HG03039 (cell line): Measurements from ENCODE around the gene SMOC2.
"Not testable (repeated sequence)": the region's sequence is repeated elsewhere in the genome, so short reads cannot be mapped to it uniquely, and the experiment has no call there.

Source experiments
- ATAC-seq: cut with Tn5 transposase; IDR thresholded peaks from one replicate; pipeline ENCODE4 v1.9.1; 2021; ENCODE audit warnings: mild to moderate bottlenecking, moderate library complexity; ENCODE audit not compliant: unreplicated experiment

The SMOC2 gene

DNA sequence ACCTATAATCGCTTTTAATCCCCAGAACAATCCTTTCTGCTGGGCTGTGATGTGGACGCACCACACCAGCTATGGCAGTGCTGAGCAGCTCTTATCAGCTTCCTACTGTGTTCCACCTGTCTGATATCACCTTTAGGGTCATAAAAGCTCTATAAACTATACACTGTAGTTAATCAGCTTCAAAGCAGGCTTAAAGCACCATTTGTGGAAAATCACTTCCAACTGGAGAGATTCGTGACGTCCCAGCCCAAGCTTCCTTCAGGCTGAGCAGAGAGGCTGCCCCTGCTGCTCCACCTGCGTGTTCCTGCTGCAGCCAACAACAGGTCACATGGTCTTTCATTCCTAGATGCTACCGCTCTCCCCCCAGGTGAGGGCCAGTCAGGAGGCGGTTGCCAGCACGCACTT is 156.5 kb downstream of the SMOC2 start:
- ATAC-seq = no peak

DNA sequence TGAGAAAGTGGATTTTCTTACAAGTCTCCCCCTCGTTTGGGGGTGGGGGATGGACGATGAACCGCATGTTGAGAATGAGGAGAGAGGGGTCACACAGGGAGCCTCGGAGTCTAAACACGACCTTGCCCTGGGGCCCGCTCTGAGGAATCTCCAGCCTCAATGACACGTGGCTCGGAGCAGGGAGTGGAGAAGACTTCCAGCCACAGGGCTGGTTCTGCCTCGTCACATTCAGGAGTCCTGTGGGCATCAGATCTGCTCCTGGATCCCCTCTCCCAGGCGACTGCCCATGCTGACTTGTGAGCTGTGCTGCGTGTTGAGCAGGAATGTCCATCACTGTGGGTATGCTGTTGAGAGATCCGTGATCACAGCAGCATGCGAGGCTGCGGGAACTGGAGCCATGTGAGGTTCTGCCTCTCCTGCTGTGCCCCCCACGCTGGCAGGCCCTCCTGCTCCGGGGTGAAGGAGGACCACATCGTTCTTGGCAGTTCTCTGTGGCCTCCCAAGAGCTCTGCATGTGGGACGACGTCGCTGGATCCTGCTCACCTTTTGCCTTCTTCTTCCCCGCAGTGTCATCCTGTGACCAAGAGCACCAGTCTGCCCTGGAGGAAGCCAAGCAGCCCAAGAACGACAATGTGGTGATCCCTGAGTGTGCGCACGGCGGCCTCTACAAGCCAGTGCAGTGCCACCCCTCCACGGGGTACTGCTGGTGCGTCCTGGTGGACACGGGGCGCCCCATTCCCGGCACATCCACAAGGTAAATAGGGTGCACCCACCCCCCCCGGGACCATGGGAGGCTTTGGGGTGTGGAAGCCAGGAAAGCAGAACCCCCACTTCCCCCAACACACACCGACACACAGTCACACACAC is 157.5 kb downstream of the SMOC2 start:
- no peak for ATAC-seq

DNA sequence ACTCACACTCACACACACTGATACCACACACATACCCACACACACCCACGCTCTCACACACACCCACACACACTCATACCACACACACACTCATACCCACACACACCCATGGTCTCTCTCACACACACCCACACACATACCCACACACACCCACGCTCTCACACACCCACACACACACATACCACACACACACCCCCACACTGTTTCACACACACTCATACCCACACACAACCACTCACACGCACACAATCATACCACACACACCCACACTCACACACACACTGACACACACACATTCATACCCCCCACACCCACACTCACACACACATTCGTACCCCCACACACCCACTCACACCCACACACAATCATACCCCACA is 158.1 kb downstream of the SMOC2 start:
- no peak for ATAC-seq

DNA sequence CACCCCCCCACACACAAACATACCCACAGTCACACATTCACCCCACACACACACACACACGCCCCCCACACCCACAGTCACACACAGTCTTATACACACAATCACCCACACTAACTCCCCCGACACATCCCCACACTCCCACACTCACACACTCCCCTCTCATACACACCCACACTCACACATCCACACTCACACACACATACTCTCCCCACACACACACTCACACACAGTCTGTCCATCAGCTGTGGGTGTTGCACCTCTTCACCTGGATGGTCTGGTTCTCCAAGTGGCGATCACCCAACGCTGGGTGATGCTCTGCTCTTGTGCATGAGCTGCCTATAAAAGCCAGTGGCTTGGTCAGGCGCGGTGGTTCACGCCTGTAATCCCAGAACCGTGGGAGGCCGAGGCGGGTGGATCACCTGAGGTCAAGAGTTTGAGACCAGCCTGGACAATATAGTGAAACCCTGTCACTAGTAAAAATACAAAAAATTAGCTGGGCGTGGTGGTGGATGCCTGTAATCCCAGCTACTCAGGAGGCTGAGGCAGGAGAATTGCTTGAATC is 158.9 kb downstream of the SMOC2 start:
- no peak for ATAC-seq

DNA sequence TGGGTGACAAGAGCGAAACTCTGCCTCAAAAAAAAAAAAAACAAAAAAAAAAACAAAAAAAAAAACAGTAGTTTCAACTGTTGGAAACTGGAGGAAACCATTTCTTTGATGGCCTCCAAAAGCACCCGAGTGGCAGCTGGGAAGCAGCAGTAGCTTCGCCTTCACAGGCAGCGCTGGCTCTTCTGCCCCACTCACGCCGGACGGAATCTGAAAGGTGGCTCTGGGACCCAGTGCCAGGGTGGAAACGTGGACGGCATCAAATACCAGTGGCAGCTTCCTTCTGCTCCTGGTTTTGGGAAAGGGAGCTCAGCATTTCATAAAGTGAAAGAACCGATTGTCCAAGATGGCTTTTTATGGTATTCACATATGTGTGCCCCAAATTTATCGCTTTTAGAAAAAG is 159.4 kb downstream of the SMOC2 start:
- no peak for ATAC-seq

DNA sequence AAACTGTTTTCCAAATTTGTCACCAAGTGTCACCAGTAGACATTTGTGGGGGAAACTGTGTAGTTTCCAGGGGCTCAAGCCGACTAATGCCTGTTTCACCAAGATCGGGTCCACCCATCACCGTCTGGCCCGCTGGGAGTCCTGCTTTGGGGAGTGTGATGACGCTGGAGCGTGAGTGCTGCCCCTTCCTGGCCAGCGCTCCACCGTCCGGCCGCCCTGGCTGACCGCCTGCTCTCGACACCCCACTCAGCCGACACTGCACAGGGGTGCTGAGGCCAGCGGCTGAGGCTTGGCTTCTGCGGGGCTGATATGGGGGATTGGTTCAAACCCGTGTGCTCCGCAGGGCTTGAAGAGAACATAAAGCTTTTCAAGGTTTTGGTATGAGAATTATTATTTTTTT is 160.1 kb downstream of the SMOC2 start:
- no peak for ATAC-seq

DNA sequence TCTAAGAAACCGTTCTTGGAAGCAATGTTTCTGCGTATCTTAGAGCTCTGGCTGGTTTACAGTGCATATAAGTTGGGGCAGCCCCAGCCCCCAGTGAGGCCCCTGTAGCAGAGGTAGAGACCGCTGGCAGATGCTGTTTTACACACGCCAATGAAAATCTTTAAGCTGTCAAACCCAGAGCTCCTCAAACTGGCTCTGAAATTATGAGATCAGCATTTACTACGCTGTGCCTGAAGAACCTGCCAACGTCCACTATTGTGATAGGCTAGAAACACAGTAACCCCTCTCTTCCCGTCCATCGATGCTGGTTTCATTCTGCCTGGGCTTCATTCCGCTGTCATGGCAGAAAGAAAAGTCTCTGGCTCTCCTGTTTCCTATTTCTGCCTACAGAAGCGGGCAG is 160.6 kb downstream of the SMOC2 start:
- ATAC-seq = no peak

DNA sequence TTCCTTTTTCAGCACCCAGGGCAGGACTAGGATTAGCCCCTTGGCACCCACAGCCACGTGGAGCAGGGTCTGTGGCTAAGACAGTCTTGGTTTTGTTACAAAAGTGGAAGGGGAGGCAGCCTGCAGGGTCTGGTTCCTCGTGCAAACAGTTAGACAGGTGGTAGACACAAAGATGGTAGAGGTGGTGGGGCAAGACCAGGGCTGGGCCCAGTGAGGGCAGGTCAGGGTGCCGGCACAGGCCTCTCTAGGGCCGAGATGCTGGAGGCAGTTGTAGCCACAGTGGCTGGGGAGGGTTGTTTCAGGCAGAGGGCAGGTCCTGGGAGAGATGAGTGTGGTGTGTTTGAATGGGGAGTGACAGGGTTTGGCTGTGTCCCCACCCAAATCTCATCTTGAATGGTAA is 161.6 kb downstream of the SMOC2 start:
- no peak for ATAC-seq

DNA sequence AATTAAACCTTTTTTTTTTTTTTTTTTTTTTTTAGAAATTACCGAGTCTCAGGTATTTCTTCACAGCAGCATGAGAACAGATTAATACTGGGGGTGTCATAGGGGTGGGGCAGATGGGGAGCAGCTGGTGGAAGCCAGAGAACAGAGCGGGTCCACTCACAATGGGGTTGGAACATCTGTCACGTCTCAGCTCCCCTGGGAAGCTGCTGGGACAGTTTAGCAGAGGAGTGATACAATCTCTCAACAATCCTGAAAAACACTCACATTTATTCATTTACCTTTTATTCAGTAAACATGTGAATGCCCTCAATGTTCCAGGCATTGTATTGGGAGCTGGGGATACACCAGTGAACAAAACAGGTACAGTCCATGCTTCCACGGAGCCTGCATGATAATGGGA is 162.2 kb downstream of the SMOC2 start:
- no peak for ATAC-seq

DNA sequence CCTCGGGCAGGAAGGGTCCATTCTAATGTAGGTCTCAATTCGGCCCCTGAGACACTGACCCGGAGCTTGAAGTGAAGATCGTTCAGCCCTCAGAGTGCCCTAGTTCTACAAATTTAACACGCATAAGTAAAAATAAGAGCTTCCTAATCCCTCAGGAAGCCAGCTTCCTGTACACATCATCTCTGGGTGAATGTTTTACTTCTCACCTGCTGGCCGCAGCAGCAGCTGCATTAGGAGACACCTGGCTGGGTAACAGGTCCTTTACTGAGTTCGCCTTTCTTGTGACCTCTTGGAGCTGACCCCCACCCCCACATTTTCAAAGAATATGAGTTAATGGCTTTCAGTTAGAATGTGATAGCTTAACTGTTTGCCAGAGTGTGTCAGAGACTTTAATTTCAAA is 165.0 kb downstream of the SMOC2 start:
- ATAC-seq = no peak

DNA sequence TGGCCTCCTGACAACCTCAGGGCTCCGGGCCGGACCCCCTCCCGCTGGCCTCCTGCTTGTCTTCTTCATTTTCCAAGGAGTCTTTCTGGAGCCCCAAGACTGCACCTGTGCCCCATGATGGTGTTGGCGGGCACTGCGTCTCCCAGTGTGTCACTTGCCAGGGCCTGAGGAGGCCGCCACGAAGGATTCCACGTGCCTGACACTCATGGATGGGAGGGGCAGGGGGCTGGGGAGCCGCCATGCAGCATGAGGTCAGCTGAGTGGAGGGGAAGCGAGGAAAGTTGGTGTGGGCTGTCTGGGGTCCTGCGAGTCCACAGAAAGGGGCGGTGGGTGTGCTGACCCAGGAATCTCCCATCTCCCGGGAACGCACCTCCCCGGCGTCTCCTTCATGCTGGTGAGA is 165.7 kb downstream of the SMOC2 start:
- no peak for ATAC-seq

DNA sequence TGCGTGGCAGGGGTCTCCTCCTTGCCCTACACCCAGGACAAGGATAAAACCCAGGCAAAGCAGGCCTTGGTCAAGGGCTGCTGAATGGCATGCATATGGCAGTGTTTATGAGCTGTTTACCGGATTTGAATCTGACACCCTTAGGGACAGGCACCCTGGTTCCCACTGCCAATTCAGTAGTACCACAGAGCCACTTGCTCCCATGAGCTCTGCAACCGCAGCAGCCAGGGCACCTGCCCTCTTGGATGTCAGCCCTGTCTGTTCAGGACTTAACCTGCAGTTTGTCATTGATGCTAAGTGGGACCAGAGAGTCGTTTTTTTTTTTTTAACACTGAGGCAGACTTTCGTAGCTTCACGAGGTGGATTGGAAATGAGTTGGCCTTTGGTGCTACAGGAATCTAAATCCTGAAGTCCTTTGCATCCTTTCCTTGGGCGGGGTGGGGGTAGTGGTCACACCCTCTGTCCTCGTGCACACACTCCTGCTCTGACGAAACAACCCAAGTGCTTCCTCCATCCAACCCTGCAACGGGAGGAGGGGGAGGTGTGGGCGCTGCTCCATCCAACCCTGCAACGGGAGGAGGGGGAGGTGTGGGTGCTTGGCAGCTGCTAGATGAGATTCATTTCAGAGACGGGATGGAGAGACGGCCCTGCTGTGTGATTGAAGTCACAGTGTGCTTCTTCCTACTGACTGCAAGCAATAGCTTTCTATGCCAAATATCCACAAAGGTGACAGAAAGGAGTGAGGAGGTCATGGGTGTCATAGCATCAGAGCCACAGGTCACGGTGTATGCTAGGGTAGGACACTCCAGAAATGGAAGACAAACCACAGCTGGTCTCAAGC is 166.5 kb downstream of the SMOC2 start:
- ATAC-seq = no peak

DNA sequence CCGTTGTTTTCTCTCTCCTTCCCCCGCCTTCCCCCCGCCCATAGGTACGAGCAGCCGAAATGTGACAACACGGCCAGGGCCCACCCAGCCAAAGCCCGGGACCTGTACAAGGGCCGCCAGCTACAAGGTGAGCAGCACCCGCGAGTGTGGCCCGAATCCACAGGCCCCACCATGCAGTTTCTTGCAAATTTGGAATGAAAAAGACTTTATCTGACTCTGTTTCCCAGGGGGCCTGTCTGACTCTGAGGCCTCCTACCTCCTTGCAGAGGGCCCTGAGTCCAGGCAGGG is 167.1 kb downstream of the SMOC2 start:
- ATAC-seq = no peak

DNA sequence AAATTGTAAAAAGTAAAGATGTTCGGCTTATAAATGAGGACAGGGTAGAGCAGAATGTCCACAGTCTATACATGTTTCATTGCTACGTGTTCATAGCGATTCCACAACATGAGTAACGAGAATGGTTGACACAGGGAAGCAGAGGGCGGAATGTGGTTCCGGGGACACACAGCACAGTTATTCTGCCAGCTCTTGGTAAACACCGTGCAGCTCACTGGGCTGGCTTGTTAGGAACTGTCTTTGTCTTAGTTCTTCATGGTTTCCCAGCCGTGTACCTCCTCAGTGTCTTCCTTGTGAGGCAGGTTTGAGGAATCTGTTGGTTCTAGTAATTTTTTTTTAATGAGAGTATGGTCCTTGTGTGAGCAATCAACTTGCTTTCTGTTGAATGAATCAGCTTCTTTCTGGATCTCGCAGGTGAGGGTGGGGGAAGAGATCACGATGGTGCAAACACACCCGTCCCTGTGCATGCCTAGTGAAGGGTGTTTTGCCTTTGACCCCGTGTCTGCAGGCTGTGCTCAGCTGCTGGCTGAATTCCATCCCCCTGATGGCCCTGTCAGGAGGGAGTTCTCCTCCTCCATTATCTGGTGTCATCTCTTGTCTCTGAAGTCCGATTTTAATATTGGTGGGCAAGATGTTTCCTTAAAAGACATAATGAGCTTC is 168.2 kb downstream of the SMOC2 start:
- ATAC-seq = no peak

DNA sequence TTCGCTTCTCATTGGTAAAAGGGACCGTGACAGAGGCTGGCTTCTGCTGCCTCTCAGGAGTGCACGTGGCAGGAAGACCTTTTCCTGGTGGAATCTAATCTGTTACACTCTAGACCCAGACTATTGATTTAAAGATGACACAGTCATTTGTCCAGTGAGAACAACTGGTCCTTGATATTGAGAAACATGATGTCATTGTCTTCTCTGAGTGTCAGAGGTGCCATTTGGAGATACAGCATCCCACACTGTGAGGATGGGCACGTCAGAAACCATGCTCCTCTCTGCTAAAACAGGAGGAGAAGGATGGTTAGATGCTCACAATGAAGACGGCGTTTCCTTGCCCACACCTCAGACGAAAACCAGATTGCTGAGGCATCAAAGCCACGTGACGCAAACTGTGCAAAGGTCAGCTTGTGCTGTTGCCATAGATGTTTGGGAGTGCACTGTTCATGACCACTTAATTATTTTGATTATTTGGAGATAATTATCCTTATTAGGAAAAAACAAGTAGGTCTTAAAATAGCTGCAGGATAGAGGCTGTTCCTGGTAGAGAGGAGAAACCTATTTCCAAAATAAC is 169.0 kb downstream of the SMOC2 start:
- no peak for ATAC-seq

DNA sequence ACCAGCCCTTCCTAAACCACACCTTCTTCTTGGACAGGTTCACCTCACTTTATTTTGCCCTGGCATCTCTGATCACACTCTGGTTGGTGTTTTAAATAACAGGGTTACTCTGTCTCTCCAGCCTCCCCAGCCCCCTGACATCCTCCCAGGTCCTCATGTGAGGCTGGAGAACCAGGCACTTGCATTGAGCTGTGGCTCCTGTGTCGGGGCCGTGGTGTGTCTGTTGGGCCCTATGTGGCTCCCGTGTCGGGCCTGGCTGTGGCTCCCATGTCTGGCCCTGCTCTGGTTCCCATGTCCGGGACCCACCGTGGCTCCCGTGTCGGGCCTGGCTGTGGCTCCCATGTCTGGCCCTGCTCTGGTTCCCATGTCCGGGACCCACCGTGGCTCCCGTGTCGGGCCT is 170.0 kb downstream of the SMOC2 start:
- not testable (repeated sequence) for ATAC-seq

DNA sequence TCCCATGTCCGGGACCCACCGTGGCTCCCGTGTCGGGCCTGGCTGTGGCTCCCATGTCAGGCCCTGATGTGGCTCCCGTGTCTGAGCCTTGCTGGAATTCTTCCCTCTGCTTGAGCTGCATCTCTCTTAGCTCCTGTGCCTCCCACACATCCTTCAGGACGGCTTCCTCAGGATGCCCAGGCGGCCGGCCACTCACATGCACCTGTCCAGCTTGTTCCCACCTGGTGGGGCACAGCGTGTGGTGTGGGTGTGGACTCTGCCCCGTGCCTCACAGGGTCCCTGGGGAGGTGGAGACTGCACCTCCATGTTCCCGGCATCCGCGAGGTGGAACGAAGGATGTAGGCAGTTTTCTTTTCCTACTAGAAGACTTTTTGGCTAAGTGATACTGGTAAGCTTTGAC is 170.7 kb downstream of the SMOC2 start:
- ATAC-seq = no peak

DNA sequence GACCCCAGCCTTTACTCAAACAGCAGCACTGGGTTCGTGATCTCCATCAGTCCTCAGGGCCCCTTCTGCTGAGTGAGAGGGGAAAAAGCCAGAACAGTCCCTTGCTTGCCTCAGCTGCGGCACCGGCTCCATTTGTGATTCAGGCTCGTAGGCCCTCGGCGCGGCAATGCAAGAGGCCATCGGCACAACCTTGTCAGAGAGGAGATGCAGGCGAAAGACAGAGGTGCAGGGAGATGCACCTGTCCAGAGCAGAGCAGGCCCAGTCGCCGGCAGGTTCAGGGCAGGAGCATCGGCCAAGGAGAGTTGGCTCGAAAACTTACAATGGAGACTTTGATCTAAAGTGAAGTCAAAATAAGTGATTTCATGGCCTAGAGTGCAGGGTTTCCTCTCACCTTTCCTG is 171.6 kb downstream of the SMOC2 start:
- no peak for ATAC-seq

DNA sequence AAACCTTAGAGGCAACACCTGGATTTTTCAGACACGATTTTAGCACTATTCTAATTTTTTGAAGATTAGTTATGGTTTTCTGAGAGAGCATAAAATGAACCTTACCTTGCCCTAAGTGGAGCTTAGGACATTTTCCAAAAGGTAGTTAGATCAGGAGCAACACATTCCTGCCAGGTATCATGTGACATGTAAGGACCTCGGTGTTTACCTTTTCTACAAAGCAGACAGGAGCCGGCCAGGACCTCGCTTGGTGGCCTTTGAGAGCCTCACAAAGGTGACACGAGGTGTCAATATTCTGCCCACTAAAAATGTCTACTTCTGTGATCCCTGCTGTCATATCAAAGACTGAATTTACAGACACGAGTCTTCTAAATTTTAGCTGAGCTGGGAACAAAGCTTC is 174.9 kb downstream of the SMOC2 start:
- ATAC-seq = no peak

DNA sequence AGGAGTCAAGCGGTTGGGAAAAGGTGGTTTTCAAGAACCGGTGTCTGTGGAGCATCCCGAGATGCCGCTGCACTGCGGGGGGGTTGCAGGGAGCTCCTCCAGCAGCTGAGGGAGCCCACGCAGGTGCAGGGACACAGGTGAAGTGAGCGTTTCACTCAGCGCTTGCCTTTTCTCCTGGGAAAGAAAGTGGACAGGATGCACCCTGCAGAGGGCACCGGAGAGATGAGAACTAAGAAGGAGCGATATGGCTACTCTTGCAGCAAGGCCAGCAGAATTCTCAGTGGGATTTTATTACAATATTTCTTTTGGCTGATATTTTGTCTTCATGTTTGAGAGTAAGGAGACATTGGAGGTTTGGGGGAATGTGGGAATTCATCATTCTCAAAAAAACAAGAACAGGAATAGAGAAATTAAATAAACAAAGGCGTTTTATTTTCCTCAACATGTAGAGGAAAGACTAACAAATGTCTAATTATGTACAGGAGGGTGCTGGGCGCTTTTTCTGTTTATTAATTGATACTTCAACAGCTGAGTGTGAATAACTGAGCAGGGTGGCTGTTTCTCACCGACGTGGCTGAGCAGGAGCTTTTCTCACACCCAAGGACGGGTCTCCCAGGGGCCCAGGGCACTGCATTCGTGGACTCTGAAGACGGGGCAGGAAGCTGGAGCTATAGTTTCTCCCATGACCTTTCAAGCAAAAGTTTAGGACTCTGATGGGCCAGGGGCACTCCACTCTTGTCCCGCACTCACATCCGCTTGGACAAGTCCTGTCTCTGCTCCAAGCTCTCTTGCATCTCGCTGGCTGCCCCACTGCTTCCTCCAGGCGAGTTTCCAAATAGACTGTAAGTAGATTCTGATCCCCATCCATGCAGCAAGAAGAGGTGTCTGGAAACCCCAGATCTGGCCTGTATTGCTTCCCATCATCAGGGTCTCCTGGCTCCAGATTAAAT is 176.1 kb downstream of the SMOC2 start:
- ATAC-seq = no peak
